ENCODE results near the gene VSNL1. TPM values are rescaled to one million over a fixed set of nuclear protein-coding genes. Genes with fewer than 3 reads are reported as not detected.

VSNL1 gene
- total and polyA plus RNA-seq, 9 donors: 2.3 to 10.0 (median 4.9) TPM

DNA sequence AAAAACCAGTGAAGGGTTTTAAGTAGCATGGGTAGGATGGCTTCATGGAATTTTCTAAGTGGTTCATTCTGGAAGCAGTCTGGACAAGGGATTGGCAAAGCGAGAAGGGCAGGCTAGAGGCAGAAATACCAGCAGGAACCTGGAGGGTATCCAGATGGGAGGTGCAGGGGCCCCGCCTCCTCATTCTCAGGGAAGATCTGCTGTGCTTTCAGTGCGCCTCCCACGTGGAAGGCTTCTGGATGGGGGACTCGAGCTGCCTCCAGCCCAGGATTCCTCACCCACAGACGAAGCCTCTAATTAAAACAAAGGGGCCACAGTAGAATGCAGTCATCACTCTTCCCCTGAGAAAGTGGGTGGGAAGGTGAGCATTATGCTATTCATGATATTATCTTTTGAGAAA, 79.8 kb downstream of the VSNL1 start:
- Histone ChIP-seq H3K4me1 (ENCODE audit: control insufficient read depth, insufficient read depth, low read length) (no peaks in the 10 kb centered on the region), H3K27ac (ENCODE audit: low read length) (no peak overlapping the region), H3K4me3 (ENCODE audit: low read length) (no peak overlapping the region), H3K27me3 (ENCODE audit: control insufficient read depth, insufficient read depth, low read length) (no peaks in the 10 kb centered on the region), H3K36me3 (ENCODE audit: control insufficient read depth, insufficient read depth, low read length) (no peaks in the 10 kb centered on the region), H3K9me3 (replicated peaks; ENCODE audit: control insufficient read depth, low read depth, low read length) (no peaks in the 10 kb centered on the region)
- 63% methylated on average over 1 of the region's 6 CpGs for WGBS (ENCODE audit: insufficient coverage)
- DNase-seq: no peak

DNA sequence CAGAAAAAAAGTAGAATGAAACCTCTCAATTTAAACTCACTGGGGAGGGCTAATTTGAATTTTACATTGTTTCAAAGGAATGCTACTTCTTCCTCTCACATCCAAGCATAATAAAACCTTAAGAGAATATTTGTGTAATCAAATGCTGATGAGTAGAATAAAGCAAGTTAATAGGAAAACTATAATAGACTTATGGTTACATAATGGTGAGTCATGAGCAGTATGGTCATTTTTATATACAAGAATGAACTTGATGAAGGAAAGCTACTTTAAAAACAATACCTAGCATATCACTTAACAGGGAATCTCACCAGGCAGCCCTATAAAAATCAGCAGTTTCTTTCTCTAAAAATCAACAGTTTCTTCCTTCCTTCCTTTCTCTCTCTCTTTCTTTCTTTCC, 80.3 kb downstream of the VSNL1 start:
- Histone ChIP-seq H3K4me3 (ENCODE audit: low read length) (no peak overlapping the region), H3K9me3 (replicated peaks; ENCODE audit: control insufficient read depth, low read depth, low read length) (no peaks in the 10 kb centered on the region), H3K4me1 (ENCODE audit: control insufficient read depth, insufficient read depth, low read length) (no peaks in the 10 kb centered on the region), H3K27me3 (ENCODE audit: control insufficient read depth, insufficient read depth, low read length) (no peaks in the 10 kb centered on the region), H3K36me3 (ENCODE audit: control insufficient read depth, insufficient read depth, low read length) (no peaks in the 10 kb centered on the region), H3K27ac (ENCODE audit: low read length) (no peak overlapping the region)
- no peak for DNase-seq

DNA sequence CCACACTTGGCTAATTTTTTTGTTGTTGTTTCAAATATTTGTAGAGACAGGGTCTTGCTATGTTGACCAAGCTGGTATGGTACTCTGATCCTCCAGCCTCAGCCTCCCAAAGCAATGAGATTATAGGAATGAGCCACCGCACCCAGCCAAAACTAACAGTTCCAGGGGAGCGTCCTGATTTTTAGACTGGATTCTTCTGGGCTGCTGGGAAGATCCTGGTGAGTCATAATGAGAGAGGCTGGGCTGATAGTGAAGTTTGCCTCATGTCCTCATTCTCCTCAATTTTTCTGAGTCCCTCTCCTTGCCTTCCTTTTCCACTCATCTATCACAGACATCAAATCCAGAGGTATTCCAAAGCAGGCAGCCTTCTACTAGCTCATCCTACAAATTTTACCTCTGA, 81.3 kb downstream of the VSNL1 start:
- H3K4me3 ChIP-seq (ENCODE audit: low read length): no peak overlapping the region
- no peak overlapping the region for H3K27ac ChIP-seq (ENCODE audit: low read length)
- H3K9me3 ChIP-seq (replicated peaks; ENCODE audit: control insufficient read depth, low read depth, low read length): no peaks in the 10 kb centered on the region
- no peaks in the 10 kb centered on the region for H3K36me3 ChIP-seq (ENCODE audit: control insufficient read depth, insufficient read depth, low read length)
- H3K27me3 ChIP-seq (ENCODE audit: control insufficient read depth, insufficient read depth, low read length): no peaks in the 10 kb centered on the region
- H3K4me1 ChIP-seq (ENCODE audit: control insufficient read depth, insufficient read depth, low read length): no peaks in the 10 kb centered on the region
- no CpG with 5 or more reads among the region's 2 CpGs for WGBS (ENCODE audit: insufficient coverage)
- DNase-seq: no peak

DNA sequence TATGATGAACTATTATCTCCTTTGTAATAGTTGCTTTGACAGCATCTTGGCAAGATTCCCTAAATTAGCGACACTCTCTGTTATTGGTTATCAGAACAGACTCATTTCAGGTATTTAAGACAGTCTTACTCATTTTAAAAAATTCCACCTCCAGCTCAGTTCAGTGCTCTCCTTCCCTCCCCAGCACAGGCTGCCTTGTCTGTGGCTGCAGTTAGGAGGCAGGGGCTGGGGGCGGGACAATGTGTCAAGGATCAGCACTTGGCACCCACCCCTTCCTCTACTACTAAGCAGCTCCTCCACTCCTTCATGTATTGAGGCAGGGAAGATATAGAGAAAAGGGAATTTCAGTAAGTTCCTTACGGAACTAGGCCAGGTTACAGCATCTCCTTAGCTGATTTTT, 85.0 kb downstream of the VSNL1 start:
- Histone ChIP-seq H3K36me3 (ENCODE audit: control insufficient read depth, insufficient read depth, low read length) (no peaks in the 10 kb centered on the region), H3K4me1 (ENCODE audit: control insufficient read depth, insufficient read depth, low read length) (peaks cover 5% of the 10 kb centered on the region), H3K4me3 (ENCODE audit: low read length) (no peak overlapping the region), H3K9me3 (replicated peaks; ENCODE audit: control insufficient read depth, low read depth, low read length) (no peaks in the 10 kb centered on the region), H3K27ac (ENCODE audit: low read length) (no peak overlapping the region), H3K27me3 (ENCODE audit: control insufficient read depth, insufficient read depth, low read length) (no peaks in the 10 kb centered on the region)
- DNase-seq: no peak
- WGBS (ENCODE audit: insufficient coverage): no CpG with 5 or more reads among the region's 3 CpGs

DNA sequence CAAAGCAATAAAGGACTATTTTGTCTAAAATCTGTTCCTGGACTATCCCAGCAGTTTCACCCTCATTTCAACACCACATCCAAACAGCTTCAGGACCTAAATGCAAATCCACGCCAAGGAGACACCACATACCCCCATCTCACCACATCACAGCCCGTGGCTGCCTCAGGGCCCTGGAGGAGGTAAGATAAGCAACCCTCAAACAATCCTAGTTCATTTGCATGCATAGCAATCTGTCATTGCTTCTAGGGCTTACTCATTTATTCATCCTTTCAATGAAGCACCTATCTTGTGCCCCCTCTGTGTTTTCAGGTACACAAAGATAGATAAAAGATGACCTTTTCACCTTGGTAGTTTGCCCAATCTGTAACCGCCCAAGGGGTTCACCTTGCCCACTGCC, 86.5 kb downstream of the VSNL1 start:
- H3K4me3 ChIP-seq (ENCODE audit: low read length): no peak overlapping the region
- DNase-seq: no peak
- peaks cover 5% of the 10 kb centered on the region for H3K4me1 ChIP-seq (ENCODE audit: control insufficient read depth, insufficient read depth, low read length)
- H3K36me3 ChIP-seq (ENCODE audit: control insufficient read depth, insufficient read depth, low read length): no peaks in the 10 kb centered on the region
- no peaks in the 10 kb centered on the region for H3K27me3 ChIP-seq (ENCODE audit: control insufficient read depth, insufficient read depth, low read length)
- H3K27ac ChIP-seq (ENCODE audit: low read length): no peak overlapping the region
- no peaks in the 10 kb centered on the region for H3K9me3 ChIP-seq (replicated peaks; ENCODE audit: control insufficient read depth, low read depth, low read length)
- WGBS (ENCODE audit: insufficient coverage): no CpG with 5 or more reads among the region's 3 CpGs

DNA sequence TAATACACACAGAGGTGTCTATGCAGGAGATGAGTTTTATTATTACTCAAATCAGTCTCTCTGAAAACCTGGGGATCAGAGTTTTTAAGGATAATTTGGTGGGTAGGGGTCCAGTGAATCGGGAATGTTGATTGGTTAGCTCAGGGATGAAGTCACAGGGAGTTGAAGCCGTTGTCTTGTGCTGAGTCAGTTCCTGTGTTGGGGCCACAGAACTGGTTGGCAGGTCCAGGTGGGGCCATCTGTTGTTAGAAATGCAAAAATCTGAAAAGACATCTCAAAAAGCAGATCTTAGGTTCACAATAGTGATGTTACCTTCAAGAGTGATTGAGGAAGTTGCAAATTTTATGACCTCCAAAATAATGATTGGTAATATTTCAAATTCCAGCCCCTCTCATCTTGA, 86.9 kb downstream of the VSNL1 start:
- no peak overlapping the region for H3K4me3 ChIP-seq (ENCODE audit: low read length)
- no peaks in the 10 kb centered on the region for H3K36me3 ChIP-seq (ENCODE audit: control insufficient read depth, insufficient read depth, low read length)
- WGBS (ENCODE audit: insufficient coverage): 65% methylated on average over 2 of the region's 2 CpGs
- no peaks in the 10 kb centered on the region for H3K27me3 ChIP-seq (ENCODE audit: control insufficient read depth, insufficient read depth, low read length)
- H3K9me3 ChIP-seq (replicated peaks; ENCODE audit: control insufficient read depth, low read depth, low read length): no peaks in the 10 kb centered on the region
- peaks cover 5% of the 10 kb centered on the region for H3K4me1 ChIP-seq (ENCODE audit: control insufficient read depth, insufficient read depth, low read length)
- DNase-seq: no peak
- no peak overlapping the region for H3K27ac ChIP-seq (ENCODE audit: low read length)

DNA sequence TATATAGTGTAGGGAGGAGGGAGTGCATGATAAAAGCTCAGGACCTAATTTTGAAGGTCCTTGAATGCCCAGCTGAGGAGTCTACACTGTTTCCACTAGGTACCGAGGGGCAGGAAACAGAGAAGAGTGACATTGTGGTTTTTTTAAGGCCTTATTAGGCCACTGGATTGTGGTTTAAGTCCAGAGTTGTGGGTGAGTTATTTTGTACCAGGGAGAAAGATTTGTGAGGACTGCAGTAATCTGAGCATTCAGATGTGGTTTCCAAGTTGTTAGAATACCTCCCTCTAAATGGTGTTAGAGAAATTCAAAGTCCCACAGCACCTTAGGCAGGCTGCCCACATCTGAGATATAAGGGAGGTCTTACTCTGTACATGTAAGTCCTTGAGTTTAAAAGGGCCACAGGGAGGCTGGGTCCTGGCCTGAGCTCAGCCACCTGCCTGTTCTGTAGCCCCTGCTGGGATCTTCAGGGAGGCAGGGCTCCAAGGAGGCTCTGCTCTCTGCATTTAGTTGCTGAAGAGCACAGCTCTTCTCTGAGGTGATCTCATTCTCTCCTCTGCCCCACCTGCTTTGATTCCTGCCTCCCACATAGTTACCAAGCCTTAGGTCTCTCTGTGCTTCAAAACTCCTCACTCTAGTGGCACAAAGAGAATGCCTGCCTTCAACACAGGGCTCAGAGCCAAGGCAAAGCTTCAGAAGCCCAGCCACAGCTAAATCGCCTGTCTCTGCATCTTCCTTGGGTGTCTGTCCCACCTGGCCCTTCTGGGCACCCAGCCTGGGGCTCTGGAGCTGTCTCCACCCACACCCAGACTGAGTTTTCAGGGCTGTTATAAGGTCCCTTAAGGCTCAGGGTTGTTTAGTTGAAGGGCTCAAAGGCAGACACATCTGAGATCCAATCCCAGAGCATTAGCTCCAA, 88.1 kb downstream of the VSNL1 start:
- Histone ChIP-seq H3K36me3 (ENCODE audit: control insufficient read depth, insufficient read depth, low read length) (no peaks in the 10 kb centered on the region), H3K9me3 (replicated peaks; ENCODE audit: control insufficient read depth, low read depth, low read length) (no peaks in the 10 kb centered on the region), H3K4me3 (ENCODE audit: low read length) (no peak overlapping the region), H3K27ac (ENCODE audit: low read length) (peak overlapping the region; percentile 39), H3K27me3 (ENCODE audit: control insufficient read depth, insufficient read depth, low read length) (no peaks in the 10 kb centered on the region), H3K4me1 (ENCODE audit: control insufficient read depth, insufficient read depth, low read length) (peaks cover 6% of the 10 kb centered on the region)
- 80% methylated on average over 1 of the region's 2 CpGs for WGBS (ENCODE audit: insufficient coverage)
- DNase-seq: no peak

DNA sequence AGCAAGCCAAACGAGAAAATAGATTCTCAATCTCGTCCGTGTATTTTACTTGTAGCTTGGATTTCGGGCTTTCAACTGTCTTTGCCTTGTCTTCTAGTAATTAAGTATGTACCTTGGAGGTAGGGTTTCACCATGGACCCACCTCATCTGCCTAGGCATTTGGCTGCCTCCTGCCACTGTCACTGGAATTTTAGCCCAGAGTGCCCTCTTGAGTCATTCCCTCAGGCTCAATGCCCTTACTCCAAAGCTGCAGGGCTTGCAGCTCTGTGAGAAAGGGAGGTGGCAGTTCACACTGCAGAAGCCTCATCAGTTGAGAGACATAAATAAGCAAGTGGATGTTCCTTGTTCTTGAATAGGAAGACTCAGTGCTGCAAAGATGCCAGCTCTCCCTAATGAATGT, 89.6 kb downstream of the VSNL1 start:
- Histone ChIP-seq H3K27me3 (ENCODE audit: control insufficient read depth, insufficient read depth, low read length) (no peaks in the 10 kb centered on the region), H3K36me3 (ENCODE audit: control insufficient read depth, insufficient read depth, low read length) (no peaks in the 10 kb centered on the region), H3K4me3 (ENCODE audit: low read length) (no peak overlapping the region), H3K4me1 (ENCODE audit: control insufficient read depth, insufficient read depth, low read length) (peaks cover 19% of the 10 kb centered on the region), H3K9me3 (replicated peaks; ENCODE audit: control insufficient read depth, low read depth, low read length) (no peaks in the 10 kb centered on the region), H3K27ac (ENCODE audit: low read length) (no peak overlapping the region)
- DNase-seq: no peak
- WGBS (ENCODE audit: insufficient coverage): 100% methylated on average over 1 of the region's 4 CpGs

DNA sequence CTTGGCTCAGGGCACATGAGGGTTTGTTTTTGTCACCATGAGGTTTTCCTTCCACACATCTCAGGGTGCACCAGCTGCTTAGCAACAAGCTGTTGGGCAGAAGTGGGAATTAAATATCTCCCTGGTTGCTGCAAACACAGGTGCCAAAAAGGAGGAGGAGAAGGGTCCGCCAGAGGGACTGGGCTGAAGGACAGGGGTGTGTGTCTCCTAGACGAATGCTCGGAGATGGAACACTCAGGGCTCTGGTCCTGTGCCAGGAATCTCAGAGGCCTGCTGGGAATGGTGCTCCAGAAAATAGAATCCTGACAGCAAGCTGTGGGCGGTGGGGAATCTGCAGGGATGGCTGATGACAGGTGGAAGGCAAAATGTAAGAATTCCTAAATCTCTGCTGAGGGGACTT, 94.5 kb downstream of the VSNL1 start:
- Histone ChIP-seq H3K27ac (ENCODE audit: low read length) (peak overlapping the region; percentile 84), H3K36me3 (ENCODE audit: control insufficient read depth, insufficient read depth, low read length) (no peaks in the 10 kb centered on the region), H3K9me3 (replicated peaks; ENCODE audit: control insufficient read depth, low read depth, low read length) (no peaks in the 10 kb centered on the region), H3K4me1 (ENCODE audit: control insufficient read depth, insufficient read depth, low read length) (peaks cover 41% of the 10 kb centered on the region), H3K27me3 (ENCODE audit: control insufficient read depth, insufficient read depth, low read length) (no peaks in the 10 kb centered on the region), H3K4me3 (ENCODE audit: low read length) (no peak overlapping the region)
- 29% methylated on average over 4 of the region's 4 CpGs for WGBS (ENCODE audit: insufficient coverage)
- peak; percentile 73 for DNase-seq

DNA sequence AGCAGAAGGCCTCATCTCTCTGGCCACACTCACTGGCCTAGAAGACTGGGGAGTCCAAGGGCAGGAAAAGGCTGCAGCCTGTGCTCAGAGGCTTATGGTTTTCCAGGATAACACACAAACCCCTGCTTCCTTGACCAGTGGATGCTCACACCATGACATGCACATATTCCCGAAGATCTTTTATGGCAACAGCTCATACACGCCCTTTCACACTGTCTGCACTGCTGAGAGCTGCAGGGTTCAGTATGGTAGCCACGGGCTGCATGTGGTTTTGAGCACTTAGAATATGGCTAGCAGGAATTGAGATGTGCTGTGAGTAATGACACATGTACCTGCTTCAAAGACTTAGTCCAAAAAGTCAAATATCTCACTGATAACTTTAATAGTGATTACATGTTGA, 95.8 kb downstream of the VSNL1 start:
- WGBS (ENCODE audit: insufficient coverage): no CpG with 5 or more reads among the region's 3 CpGs
- no peaks in the 10 kb centered on the region for H3K9me3 ChIP-seq (replicated peaks; ENCODE audit: control insufficient read depth, low read depth, low read length)
- no peak overlapping the region for H3K4me3 ChIP-seq (ENCODE audit: low read length)
- peak overlapping the region; percentile 29 for H3K27ac ChIP-seq (ENCODE audit: low read length)
- H3K36me3 ChIP-seq (ENCODE audit: control insufficient read depth, insufficient read depth, low read length): no peaks in the 10 kb centered on the region
- no peak for DNase-seq
- peaks cover 41% of the 10 kb centered on the region for H3K4me1 ChIP-seq (ENCODE audit: control insufficient read depth, insufficient read depth, low read length)
- H3K27me3 ChIP-seq (ENCODE audit: control insufficient read depth, insufficient read depth, low read length): no peaks in the 10 kb centered on the region

Data from muscle of leg (tissue), 11 donors.